GM12892 (cell line): ENCODE measurements around the gene PDZD2.
"Not testable (repeated sequence)": the region's sequence is repeated elsewhere in the genome, so short reads cannot be mapped to it uniquely, and the experiment has no call there.

Experiments used
- DNase-seq: peaks from one replicate; pipeline ENCODE4 v3.0.0; 2011; ENCODE audit not compliant: insufficient read length
- FAIRE-seq: peaks from 2 replicates; lab custom pipeline; 2011; peaks lifted over from hg19 to GRCh38; lab: Jason Lieb, UNC
- POLR2A ChIP-seq: IDR thresholded peaks from 2 replicates; pipeline ENCODE4 v1.6.1; 2011; ENCODE audit warnings: low read depth, low read length, control low read depth
- POLR2AphosphoS5 ChIP-seq: IDR thresholded peaks from 2 replicates; pipeline ENCODE4 v1.6.1; 2011; ENCODE audit warnings: low read depth, low read length, control low read depth
- TAF1 ChIP-seq: IDR thresholded peaks from 2 replicates; pipeline ENCODE4 v1.6.1; 2011; ENCODE audit warnings: low read depth, mild to moderate bottlenecking, control low read depth, low read length, borderline replicate concordance

Gene PDZD2

DNA sequence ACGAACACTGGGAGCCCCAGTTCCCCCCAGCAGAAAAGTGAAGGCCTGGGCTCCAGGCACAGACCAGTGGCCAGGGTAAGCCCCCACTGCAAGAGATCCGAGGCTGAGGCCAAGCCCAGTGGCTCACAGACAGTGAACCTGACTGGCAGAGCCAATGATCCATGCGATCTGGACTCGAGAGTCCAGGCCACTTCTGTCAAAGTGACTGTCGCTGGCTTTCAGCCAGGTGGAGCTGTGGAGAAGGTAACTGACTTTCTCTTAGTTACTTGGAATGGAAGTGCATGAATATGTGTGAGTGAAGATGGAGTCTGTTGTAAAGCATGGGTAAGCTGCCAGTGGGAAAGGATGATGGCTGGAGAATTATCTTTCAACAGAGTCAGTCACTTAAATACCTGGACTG is 435.5 kb downstream of the PDZD2 start:
- no peak for TF ChIP-seq POLR2AphosphoS5
- TF ChIP-seq TAF1: no peak
- no peak for TF ChIP-seq POLR2A
- FAIRE-seq: no peak
- no peak for DNase-seq

- DNase-seq: no peak
- TF ChIP-seq TAF1: no peak
- no peak for TF ChIP-seq POLR2AphosphoS5
- TF ChIP-seq POLR2A: no peak
- FAIRE-seq: no peak
These were observed 438.1 kb downstream of the PDZD2 start for GRCh38 chr5:32076699-32077695.

DNA sequence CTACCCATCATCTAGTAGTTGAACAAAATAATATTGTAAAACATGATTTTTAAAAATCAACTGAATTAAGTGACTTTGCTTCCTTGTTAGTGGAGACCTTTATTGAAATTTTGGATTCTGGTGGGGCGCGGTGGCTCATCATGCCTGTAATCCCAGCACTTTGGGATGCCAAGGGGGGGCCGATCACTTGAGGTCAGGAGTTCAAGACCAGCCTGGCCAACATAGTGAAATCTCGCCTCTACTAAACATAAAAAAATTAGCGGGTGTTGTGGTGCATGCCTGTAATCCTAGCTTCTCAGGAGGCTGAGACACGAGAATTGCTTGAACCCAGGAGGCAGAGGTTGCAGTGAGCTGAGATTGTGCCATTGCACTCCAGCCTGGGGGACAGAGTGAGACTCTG is 439.9 kb downstream of the PDZD2 start:
- not testable (repeated sequence) for DNase-seq, FAIRE-seq

- FAIRE-seq, DNase-seq: not testable (repeated sequence)
These were observed 441.6 kb downstream of the PDZD2 start for GRCh38 chr5:32080565-32080964.

DNA sequence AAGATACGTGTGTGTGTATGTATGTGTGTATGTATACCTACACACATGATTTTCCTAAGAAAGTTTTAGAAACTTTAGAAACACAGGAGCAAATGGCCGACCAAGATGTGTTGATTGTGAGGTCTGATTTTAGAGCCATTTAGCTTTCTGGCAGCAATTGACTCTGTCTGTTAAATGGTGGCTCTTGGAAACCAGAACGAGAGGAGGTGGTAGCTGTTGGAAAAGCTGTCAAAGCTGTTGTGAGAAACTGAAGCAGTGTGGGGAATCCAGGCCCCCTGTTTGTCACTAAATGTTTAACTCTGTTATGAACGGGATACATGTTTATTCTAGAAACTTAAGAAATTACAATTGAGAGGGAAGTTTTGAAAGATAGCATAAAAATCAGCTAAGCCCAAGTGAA is 443.8 kb downstream of the PDZD2 start:
- no peak for FAIRE-seq
- DNase-seq: no peak
- TF ChIP-seq TAF1 (no peak), POLR2AphosphoS5 (no peak), POLR2A (no peak)

DNA sequence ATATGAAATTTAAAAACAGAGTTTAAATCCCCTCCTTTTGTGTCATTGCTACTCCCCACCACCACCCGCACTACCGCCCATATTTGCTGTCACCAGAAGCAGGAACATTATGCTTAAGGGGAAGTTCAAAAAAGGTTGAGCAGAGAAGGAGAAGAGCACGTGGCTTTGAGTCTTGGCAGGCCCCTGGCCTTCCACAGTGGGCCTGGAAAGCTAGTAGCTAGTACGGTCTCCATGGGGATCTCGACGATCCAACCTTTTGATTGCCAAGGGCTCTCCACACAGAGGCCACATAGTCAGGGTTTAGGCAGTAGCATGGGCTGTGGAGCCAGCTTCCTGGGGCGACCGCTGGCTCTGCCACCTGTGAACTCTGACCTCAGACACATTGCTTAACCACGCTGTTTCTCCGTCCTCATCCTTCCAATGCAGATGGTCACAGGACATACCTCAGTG is 445.1 kb downstream of the PDZD2 start:
- DNase-seq (no peak), FAIRE-seq (no peak)
- TF ChIP-seq POLR2A (no peak), POLR2AphosphoS5 (no peak), TAF1 (no peak)

GRCh38 chr5:32087086-32088082 is 448.5 kb downstream of the PDZD2 start:
- no peak for FAIRE-seq
- no peak for DNase-seq
- TF ChIP-seq POLR2AphosphoS5 (no peak), POLR2A (no peak), TAF1 (no peak)

DNA sequence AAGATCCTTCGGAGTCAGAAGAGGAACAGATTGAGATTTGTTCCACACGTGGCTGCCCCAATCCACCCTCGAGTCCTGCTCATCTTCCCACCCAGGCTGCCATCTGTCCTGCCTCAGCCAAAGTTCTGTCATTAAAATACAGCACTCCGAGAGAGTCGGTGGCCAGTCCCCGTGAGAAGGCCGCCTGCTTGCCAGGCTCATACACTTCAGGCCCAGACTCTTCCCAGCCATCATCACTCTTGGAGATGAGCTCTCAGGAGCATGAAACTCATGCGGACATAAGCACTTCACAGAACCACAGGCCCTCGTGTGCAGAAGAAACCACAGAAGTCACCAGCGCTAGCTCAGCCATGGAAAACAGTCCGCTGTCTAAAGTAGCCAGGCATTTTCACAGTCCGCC is 449.3 kb downstream of the PDZD2 start:
- DNase-seq (no peak), FAIRE-seq (no peak)
- no peak for TF ChIP-seq TAF1

DNA sequence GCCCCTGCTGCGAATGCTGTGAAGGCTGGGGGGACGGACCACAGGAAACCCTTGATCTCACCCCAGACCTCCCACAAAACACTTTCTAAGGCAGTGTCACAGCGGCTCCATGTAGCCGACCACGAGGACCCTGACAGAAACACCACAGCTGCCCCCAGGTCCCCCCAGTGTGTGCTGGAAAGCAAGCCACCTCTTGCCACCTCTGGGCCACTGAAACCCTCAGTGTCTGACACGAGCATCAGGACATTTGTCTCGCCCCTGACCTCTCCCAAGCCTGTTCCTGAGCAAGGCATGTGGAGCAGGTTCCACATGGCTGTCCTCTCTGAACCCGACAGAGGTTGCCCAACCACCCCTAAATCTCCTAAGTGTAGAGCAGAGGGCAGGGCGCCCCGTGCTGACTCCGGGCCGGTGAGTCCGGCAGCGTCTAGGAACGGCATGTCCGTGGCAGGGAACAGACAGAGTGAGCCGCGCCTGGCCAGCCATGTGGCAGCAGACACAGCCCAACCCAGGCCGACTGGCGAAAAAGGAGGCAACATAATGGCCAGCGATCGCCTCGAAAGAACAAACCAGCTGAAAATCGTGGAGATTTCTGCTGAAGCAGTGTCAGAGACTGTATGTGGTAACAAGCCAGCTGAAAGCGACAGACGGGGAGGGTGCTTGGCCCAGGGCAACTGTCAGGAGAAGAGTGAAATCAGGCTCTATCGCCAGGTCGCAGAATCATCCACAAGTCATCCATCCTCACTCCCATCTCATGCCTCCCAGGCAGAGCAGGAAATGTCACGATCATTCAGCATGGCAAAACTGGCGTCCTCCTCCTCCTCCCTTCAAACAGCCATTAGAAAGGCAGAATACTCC is 450.4 kb downstream of the PDZD2 start:
- no peak for FAIRE-seq

GRCh38 chr5:32090026-32090754 is 451.3 kb downstream of the PDZD2 start:
- no peak for FAIRE-seq
- no peak for TF ChIP-seq POLR2AphosphoS5
- DNase-seq: no peak

More for the DNA sequence above, 450.4 kb downstream of the PDZD2 start:
- no peak for DNase-seq
- no peak for TF ChIP-seq POLR2AphosphoS5
- TF ChIP-seq TAF1: no peak
- TF ChIP-seq POLR2A: no peak

DNA sequence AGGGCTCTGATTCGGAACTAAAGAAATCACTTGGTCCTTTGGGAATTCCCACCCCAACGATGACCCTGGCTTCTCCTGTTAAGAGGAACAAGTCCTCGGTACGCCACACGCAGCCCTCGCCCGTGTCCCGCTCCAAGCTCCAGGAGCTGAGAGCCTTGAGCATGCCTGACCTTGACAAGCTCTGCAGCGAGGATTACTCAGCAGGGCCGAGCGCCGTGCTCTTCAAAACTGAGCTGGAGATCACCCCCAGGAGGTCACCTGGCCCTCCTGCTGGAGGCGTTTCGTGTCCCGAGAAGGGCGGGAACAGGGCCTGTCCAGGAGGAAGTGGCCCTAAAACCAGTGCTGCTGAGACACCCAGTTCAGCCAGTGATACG is 451.8 kb downstream of the PDZD2 start:
- TF ChIP-seq POLR2A (no peak), TAF1 (no peak), POLR2AphosphoS5 (no peak)
- DNase-seq (no peak), FAIRE-seq (no peak)
